Retina (tissue), 1 donor: Measurements from ENCODE around the gene POLR3K.

Source experiments
- DNase-seq: peaks from one replicate; pipeline ENCODE4 v3.0.0-alpha.2; 2016

The POLR3K gene

DNA sequence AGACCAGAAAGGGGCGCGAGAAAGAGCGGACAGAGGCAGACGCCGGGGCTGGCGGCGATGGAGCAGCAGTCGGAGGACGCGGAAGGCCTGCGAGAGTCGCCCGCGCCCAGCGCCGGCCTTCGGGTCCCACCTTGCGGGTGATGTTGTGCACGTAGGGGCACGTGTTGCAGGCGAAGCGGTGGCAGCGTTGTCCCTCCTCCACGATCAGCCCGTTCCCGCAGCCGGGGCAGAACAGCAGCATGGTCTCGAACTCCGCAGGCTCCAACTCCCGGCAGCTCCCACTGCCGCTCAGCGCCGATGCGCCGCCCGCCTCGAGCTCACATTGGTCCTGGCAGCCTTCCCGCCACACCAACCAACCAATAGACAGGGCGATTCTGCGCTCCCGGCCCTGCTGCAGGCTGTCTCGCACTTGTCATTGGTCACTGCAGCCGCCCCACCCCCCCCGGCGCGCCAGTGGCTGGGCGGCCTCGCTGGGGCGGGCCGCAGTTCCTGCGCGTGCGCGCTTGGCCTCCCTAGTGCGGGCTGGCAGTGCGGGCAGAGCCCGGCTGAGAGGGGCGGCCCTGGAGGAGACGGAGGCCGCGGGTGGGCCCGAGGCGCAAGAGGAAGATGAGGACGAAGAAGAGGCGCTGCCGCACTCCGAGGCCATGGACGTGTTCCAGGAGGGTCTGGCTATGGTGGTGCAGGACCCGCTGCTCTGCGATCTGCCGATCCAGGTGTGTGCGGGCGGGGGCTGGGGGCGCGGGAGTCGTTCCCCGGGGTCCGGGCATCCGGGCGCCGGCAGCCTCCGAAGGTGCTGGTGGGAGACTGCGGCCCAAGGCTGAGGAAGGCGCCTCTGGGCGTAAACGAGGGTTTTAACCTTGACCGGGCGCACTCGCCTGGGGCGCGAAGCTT, at the start of gene POLR3K, which contains the start of gene SNRNP25:
TSS of gene POLR3K (minus strand) at position 263 of the 891 bp plus-strand sequence. CDS start at position 241, 22 bp downstream.
TSS of gene SNRNP25 (plus strand) at position 483 of the 891 bp plus-strand sequence. CDS start at position 672, 189 bp downstream.
- DNase-seq = peak; percentile 96

DNA sequence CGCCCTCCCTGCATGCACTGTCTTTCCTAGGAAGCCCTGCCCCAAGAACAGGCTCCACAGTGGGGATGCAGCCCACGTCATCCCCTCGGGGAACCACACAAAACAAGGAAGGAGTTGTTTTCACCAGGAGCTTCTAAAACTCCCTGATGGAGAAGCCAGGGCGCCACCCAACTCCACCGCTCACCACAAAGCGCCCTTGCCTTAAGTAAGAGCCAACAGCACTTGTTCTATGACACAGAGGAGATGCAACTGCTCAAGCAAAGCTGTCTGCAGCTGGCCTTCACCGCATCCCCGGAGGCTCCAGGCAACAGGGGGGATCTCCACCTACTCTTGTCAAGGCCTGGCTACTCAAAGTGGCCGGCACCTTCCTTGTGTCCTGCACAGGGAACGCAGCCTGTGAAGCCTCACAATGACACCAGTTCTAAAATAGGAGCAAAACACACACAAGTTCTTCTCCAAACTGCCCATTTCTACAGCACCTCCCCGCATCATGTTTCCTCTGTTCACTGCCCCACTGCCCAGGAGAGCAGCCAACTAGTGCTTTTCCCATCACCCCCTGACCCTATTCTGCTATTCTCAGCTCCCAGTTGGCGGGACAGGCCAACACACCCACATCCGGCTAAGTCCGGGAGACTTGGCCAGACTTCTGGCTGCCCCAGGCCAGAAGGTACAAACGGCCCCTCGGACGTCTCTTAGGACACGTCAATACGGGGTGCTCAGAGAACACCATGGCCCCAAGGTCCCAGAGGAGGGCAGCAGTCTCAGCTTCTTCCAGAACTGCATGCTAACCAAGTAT, 48.9 kb upstream of the POLR3K start:
- DNase-seq = no peak

DNA sequence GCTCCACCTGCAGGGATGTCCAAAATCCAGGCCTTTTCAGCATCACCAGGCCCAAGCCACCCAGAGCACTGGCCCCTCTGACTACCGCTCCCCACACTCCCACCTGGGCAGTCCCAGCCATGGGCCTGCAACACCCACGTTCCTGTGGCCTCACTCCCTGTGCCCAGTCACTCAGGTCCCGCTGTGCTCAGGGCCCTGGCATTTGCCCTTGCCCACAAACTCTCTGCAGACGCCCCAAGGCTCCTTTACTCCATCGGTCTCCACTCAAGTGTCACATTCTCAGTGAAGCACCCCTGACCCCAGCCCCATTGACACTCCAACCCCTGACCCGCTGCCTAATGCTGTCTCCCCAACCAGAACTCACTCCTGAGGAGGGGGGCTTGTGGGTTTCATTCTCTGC, 48.2 kb upstream of the POLR3K start:
- DNase-seq = no peak

- DNase-seq = no peak
Observed at GRCh38 chr16:100989-101388, 47.6 kb upstream of the POLR3K start.

- no peak for DNase-seq
Observed at GRCh38 chr16:97822-98221, 44.4 kb upstream of the POLR3K start.

GRCh38 chr16:96935-97381, 43.5 kb upstream of the POLR3K start:
- peak; percentile 90 for DNase-seq

GRCh38 chr16:94918-95265, 41.5 kb upstream of the POLR3K start:
- no peak for DNase-seq

- no peak for DNase-seq
Observed at GRCh38 chr16:92431-93339, 39.3 kb upstream of the POLR3K start.

GRCh38 chr16:91484-91883, 38.1 kb upstream of the POLR3K start:
- no peak for DNase-seq

DNA sequence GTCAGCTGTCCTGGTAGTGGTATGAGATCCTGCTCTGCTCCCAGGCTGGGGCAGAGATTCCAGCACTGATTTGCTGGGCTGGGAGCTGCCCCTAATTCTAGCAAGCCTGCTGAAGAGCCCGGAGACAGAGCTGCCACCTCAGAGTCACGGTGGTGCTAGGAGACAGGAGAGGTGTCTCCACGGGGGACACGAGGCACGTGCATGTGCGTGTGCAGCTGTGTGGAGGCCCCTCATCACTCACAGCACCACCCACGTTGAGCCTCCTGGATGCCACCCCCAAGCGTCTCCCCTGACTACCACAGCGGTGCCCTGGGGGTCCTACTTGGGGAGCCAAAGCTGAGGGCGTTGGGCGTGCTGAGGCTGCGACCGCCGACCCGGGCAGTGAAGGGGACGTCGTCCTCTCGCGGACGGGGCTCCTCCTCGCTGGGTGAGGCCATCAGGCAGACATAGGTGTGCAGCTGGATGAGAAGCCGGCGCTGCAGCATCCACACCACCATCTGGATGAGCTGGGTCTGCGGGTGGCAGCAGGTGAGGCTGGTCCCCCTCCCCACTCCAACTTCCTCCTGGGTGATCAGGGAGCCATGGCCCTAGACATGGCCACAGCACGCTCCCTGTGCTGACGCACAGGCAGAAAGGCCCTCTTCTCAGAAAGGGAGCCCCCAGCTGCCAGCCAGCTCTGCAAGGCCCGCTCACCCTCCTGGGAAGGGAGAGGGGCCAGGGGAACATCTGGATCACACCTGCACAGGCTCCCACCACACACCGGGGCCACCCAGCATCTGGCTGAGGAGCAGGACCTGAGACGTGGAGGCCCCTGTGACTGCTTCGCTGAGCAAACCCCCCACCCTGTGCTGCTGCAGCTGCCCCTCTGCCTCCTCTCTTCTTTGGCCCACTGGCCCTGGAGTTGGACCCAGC, 36.2 kb upstream of the POLR3K start:
- no peak for DNase-seq

GRCh38 chr16:88613-89012, 35.2 kb upstream of the POLR3K start:
- no peak for DNase-seq

DNA sequence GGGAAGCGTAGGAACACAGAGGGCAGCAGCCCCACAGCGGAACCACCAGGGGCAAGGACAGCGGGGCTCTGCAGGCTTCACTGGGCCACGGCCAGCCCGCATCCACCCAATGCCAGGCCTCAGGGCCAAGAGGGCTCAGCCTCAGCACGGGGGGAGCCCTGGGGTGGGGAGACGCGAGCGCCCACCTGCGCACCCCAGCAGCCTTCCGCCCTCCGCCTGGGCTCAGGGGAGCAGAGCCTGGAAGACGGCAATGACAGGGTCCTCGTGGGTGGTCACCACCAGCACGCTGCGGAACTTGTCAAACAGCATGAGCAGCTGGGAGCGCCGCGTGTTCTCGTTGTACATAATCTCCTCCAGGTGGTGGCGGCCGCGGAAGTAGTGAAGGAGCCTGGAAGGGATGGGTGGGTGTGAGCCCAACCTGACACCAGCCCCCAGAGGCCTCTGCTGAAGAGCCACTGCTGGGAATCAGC, 33.1 kb upstream of the POLR3K start:
- DNase-seq = no peak

GRCh38 chr16:85865-86264, 32.5 kb upstream of the POLR3K start:
- no peak for DNase-seq

DNA sequence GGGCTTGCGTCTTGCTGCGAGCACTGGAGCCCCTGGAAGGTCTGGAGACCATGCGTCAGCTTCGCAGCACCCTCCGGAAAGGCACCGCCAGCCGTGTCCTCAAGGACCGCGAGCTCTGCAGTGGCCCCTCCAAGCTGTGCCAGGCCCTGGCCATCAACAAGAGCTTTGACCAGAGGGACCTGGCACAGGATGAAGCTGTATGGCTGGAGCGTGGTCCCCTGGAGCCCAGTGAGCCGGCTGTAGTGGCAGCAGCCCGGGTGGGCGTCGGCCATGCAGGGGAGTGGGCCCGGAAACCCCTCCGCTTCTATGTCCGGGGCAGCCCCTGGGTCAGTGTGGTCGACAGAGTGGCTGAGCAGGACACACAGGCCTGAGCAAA, 32.0 kb upstream of the POLR3K start:
- DNase-seq = no peak

- no peak for DNase-seq
Observed at GRCh38 chr16:84718-85406, 31.5 kb upstream of the POLR3K start.

- DNase-seq = no peak
Observed at GRCh38 chr16:83781-84615, 30.6 kb upstream of the POLR3K start.

- DNase-seq = no peak
Observed at GRCh38 chr16:83060-83603, 29.7 kb upstream of the POLR3K start.

DNA sequence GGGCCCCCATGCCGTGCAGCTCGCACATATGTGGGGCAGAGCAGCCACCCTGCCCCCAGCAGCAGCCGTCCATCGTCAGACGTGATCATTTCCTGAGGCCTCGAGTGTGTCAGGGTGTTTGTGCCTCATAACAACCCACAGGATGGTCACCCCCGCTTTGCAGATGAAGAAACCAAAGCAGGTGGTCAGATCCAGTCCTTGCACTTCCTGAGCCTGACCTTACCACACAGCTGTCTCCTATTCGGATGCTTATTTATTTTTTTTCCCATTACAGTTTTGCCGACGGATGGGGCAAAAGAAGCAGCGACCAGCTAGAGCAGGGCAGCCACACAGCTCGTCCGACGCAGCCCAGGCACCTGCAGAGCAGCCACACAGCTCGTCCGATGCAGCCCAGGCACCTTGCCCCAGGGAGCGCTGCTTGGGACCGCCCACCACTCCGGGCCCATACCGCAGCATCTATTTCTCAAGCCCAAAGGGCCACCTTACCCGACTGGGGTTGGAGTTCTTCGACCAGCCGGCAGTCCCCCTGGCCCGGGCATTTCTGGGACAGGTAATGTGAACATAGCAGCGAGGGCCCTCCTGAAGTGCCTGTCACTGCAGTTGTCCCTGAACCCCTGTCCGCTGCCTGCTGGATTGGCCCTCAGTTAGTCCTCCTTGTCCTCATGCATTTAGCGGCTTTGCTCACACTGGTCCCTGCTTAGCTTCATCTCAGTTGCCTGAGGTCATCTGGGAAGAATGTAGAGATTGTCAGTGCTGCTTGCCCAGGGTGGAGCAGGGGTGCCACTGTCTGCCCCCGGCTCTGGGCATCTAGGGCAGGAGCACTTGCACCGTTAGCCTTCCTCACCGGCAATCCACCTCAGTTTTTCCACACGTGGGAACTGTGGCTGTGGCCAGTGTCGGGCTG, 26.0 kb upstream of the POLR3K start:
- DNase-seq = no peak
